AG20443 (cell line): ENCODE measurements around the gene ARID3C.
"Not testable (repeated sequence)": the region's sequence is repeated elsewhere in the genome, so short reads cannot be mapped to it uniquely, and the experiment has no call there.

Experiments
- DNase-seq: peaks from one replicate; pipeline ENCODE4 v3.0.0; 2012; ENCODE audit warnings: low spot score, mixed read lengths

ARID3C gene

GRCh38 chr9:34652602-34653000 lies 23.7 kb upstream of the ARID3C start:
- no peak for DNase-seq

- peak; percentile 95 for DNase-seq
Measured at GRCh38 chr9:34651876-34652601, 23.2 kb upstream of the ARID3C start, which contains the start of gene IL11RA. Gene IL11RA (plus strand): TSS chr9:34652185. CDS start chr9:34655218, 3,033 bp downstream.

DNA sequence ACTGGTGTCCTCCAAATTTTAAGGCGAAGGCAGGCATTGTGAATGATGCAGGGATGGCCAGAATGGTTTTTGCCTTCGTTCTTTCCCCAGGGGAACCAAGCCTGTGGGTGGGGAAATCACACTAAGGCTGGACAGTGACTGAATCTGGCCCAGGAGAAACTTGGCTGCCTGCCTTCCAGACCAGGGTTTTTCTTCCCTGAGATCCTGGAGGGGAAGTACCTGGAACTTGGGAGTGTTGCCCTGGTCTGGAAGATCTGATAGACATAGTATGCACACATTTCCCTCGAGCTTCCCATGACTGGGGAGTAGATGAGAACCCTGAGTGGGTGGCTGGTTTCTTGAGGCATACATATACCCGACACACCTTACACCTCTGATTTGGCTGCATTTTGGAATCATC lies 22.5 kb upstream of the ARID3C start:
- no peak for DNase-seq

DNA sequence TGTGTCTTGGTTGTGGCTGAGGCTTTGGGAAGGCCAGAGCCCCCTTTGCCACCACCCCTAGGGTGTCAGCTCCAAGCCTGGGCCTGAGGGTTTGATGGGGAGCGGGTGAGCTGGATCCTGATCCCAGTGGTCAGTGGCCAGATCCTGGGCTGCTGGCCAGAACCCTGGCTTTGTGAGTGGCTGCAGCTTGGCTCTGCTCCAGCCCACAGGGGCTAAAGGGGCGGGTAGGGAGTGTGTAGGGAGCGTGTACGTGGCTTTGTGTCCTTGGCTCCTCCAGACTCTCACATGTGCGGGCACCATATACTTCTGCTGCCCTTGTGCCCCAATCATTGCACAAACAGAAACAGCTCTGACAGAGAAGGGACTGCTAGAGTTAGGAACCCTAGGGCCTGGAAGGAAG lies 21.9 kb upstream of the ARID3C start:
- DNase-seq: no peak

DNA sequence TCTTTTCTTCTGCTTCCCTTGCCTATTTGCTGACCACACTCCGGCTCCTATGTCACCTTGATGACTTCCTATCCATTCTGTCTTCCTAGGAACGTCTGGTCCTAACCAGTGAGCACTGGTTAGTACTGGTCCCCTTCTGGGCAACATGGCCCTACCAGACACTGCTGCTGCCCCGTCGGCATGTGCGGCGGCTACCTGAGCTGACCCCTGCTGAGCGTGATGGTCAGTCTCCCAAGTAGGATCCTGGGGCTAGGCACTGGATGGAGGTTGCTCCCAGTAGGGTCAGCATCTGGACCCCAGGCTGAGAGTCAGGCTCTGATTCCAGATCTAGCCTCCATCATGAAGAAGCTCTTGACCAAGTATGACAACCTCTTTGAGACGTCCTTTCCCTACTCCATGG lies 19.8 kb upstream of the ARID3C start:
- no peak for DNase-seq

- DNase-seq: no peak
Measured at GRCh38 chr9:34647651-34648050, 18.8 kb upstream of the ARID3C start.

GRCh38 chr9:34647084-34647403 lies 18.2 kb upstream of the ARID3C start:
- no peak for DNase-seq

DNA sequence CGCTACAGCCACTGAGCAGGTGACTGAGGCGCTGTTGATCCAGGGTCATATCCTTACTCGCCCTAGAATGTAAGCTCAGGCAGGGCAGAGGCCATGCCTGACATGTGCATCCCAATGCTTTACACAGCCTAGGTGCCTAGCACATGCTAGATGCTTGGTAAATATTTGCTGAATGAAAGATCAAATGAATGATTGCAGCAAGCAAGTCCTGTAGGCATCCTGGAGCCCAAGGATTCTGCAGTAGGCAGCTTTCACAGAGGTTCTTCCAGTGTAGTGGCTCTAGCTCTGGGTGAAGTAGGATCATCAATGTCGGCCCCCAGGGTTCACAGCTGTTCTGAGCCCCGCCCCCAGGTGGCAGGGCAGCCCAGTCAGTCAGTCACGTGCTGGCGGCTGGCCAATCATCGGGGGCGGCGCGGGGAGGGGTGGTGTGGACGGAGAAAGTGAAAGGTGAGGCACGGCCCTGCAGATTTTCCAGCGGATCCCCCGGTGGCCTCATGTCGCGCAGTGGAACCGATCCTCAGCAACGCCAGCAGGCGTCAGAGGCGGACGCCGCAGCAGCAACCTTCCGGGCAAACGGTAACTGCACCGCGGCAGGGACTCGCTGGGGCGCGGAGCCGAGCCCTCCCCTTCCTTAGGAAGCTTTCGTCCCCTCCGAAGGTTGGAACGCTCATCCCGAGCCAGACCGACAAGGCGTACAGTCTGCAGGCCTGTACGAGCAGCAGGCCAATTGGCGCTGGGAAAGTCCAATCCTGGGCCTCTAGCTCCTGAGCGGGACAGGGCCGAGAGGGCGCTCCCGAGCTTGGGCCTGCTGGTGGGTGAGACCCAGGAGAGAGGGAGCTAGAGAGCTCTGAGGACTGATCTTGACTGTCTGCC lies 17.6 kb upstream of the ARID3C start, which contains the start of gene GALT:
Gene GALT, plus strand, starts transcription at position 465 of the 873 bp plus-strand sequence. Its CDS starts 30 bp downstream, at position 495.
- peak; percentile 92 for DNase-seq

DNA sequence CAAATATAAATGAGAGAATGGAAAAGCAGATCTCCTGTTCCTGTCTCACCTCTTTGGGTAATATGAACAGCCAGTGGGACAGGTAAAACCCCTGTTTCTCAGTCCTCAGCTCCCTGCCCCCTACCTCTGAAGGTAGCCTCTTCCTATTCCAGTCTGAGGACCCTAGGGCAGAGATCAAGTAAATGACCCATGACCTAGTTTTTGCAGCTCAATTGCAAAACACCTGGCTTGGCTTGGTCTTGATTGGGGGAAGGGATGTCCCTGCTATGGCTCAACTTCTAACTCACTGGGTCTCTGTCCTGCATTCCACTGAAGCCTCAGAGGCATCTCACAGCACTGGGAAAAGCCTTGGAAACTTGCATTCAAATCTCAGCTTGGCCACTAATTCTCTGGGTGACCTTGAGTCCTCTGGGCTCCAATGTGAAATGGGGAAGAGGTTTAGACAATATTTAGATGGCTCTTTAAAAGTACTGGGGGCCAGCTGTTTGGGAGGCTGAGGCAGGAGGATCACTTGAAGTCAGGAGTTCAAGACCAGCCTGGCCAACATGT lies 16.0 kb upstream of the ARID3C start:
- no peak for DNase-seq

DNA sequence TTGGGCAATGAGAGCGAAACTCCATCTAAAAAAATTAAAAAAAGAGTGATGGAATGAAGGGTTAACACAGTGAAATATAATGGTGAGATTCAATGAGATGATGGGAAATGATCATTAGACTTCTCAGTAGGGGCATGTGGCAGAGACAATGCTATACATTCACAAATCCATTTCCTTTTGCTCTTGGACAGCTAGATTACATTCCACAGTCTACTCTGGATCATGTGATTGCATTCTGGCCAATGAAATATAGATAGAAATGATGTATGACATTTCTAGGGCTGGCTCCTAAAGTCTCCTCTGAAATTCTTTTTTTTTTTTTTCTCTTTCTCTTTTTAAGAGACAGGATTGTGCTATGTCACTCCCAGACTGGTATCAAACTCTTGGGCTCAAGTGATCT lies 13.8 kb upstream of the ARID3C start:
- DNase-seq: no peak

GRCh38 chr9:34639322-34639721 lies 10.5 kb upstream of the ARID3C start:
- DNase-seq: not testable (repeated sequence)

DNA sequence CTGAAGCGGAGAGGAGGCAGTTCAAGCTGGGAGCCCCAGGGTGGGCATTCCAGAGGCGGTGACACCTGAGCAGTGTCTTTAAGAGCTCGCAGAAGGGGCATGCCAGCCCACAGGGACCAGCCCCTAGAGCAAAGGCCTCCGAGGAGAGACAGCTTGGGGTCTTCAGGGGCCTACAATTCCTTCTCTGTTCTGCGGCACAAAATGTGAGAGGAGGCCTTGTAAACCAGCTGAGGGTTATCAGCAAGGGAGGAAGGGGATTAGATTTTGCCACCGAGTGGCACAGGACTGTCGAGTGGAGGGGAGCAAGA lies 9.2 kb upstream of the ARID3C start:
- DNase-seq: no peak

DNA sequence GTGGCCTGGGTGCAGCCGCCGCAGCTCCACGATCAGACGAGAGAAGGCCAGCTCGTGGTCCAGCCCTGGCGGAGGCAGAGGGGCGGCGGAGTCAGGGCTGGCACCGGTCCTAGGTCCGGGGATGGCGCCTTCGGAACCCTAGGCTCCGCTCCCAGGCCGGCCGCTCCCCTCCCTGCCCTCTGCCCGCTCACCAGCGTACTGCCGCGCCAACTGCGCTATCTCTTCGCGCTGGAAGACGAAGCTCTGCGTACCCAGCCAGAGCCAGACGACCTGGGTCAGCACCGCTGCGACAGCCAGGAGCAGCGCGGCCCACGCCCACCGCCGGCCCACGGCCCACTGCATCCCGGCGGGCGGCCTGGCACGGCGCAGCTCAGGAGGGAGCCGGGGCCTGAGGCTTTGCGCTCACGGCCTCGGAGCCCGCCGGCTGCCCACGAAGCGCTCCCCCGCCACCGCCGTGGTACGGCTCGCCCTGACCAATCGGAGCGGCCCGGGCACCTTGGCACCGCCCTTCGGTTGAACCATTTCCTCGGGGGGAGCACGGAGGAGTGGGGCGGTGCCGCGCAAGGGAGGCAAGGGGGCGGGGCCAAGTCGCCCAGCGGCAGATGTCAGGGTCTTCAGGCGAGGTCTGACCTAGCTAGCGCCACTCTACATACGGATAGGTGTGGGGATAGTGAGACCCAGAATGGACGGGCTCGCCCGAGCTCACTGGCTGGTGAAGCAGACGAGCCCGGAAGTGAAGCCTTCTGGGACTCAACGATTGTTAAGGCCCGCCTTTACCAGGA lies 8.7 kb upstream of the ARID3C start, which contains the start of gene SIGMAR1:
Gene SIGMAR1, minus strand, starts transcription at position 432 of the 782 bp plus-strand sequence. Its CDS starts 90 bp downstream, at position 342.
- peak; percentile 96 for DNase-seq

DNA sequence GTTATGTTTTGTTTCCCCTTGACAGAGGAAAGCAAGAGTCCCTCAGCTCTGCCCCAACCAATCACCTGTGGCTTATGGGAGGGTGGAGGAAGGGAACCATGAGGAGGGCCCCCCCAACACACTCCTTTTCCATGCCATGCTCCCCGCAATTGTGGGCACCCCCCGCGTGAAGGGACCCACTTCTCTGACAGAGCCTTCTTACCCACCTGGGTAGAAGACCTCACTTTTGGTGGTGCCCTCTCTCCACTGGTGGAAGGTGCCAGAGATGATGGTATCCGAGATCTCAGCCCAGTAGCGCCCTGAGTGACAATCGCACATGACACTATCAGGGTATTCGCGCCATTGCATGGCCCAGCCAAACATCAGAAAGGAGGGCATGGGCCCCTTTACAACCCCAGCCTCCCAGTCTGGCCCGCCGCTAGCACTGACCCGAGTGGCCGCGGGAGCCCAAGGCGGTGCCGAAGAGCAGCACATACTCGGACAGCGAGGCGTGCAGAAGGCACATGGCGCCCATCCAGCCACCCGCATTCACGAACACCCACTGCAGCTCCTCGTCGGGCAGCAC lies 8.0 kb upstream of the ARID3C start:
- no peak for DNase-seq

DNA sequence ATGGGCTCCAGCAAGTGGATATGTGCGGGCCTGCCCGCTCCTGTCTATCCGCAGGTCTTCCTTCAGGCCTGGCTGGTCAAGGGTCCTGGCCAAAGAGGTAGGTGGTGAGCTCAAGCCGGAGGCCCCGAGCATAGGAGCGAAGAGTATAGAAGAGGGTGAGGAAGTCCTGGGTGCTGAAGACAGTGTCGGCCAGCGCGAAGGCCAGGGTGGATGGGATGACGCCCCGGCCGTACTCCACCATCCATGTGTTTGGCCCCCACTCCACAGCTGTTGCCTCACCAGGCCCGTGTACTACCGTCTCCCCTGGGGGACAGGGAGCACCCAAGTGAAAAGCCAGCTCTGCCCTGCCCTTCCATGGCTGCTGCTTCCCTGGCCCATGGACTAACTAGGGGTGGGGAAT lies 6.7 kb upstream of the ARID3C start:
- no peak for DNase-seq

DNA sequence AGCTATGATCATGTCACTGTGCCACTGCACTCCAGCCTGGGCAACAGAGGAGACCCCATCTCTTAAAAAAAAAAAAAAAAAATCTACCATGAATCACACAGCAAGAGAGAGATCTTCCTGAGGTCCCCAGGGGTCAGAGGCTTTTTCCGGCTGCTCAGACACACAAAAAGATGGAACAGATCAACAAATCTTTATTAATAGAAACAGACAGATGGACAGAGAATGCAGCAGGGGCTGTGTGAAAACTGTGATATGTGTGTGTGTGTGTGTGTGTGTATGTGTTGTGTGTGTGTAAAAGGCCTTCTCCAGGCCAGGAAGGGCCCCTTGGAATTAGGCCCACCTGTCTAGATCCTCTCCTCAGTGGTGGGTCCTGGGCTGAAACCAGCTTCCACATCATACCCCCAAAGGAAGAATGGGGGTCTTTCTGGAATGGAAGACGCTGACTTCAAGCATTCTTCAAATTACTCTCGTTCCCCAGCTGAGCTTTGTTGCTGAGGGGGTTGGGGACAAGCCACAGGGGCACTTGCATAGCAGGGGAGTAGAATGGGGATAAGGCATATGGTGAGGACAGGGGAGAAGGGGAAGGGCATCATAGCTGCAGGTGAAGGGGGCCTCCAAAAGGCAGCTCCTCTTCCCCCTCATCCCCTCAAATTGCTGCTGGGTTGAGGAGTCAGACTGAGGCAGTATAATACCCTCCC lies 5.8 kb upstream of the ARID3C start:
- DNase-seq: no peak

DNA sequence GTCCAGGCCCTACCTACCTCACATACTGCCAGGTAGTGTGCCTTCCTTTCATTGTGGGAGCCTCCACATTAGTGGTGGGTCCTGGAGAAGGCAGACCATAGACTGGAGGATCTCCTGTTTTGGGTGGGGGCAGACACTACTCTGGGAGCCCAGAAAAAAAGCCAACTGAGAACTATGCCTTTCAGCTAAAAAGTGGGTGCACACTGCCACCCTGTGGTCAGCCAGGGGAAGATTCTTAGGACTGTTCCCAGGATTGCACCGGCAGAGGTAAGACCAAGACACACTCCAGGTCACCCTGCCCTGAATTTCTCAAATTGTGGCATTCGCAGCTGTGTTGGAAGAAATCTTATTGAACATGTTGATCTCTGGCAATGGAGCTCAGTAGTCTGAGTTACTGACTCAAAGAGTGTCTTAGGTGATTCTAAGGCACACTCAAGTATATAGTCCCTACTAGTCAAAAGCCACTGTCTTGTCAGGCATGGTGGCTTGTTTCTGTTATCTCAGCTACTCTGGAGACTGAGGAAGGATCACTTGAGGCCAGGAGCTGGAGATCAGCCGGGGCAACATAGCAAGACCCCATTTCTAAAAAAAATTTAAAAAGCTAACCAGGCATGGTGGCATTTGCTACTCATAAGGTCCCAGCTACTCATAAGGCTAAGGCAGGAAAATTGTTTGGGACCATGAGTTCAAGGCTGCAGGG lies 5.1 kb upstream of the ARID3C start:
- DNase-seq: peak; percentile 81

GRCh38 chr9:34633166-34633565 lies 4.3 kb upstream of the ARID3C start:
- no peak for DNase-seq

DNA sequence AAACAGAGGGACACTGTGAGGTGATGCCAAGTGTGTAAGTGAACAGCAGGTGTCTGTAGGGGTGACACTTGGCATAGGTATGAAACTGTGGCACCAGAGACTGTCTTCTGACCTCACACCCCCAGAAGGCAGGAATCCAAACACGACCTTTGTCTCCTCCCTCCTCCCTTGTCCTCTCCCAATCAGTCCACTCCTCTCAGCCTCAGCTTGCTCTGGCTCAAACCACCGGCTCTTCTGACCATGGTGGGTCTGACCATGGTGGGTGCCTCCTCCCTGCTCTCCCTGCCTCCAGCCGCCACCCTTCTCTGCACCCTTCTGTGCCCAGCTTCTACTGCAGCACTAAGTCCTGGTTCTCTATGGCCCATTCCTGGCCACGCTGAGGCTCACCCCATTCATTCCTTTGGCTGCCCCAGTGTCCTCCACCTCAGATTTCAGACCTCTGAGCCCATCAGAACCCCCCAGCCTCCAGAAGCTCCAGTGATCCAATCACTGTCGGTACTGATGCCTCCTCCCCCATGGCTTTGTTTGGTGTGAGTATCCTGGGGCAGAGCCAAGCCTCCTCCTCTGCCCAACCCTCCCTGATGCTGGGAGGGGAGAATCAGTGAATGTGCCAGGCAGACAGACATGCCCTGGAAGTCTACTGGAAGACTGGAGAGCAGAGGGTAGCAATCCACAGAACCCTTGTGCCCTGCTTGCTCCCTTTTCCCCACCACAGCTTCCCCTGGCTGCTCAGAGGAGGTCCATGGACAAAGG lies 1.7 kb upstream of the ARID3C start:
- DNase-seq: no peak

DNA sequence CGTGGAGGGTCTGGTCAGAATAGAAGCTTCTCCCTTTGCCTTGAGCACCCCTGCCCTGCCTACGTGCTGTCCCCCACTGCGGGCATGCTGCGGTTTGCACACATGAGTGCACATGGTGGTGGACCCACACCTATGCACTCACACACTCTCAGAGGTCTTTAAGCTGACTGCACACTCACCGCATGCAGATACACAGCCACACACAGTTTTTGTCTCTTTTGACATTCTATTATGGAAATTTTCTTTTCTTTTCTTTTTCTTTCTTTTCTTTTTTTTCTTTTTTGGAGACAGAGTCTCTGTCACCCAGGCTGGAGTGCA lies 584 bp upstream of the ARID3C start:
- no peak for DNase-seq
